HG03378 (cell line): ENCODE data around the gene ZNF562.
A peak's percentile ranks its signal among the peaks of the same experiment; 100 is the strongest.
"Not testable (repeated sequence)": the region's sequence is repeated elsewhere in the genome, so short reads cannot be mapped to it uniquely, and the experiment has no call there.

Experiments
- ATAC-seq: cut with Tn5 transposase; IDR thresholded peaks from one replicate; pipeline ENCODE4 v1.9.1; 2021; ENCODE audit warnings: mild to moderate bottlenecking, moderate library complexity; ENCODE audit not compliant: unreplicated experiment

The ZNF562 gene

GRCh38 chr19:9674663-9675357 is at the start of gene ZNF562:
Gene ZNF562 (minus strand): TSS chr19:9675100. CDS start chr19:9660744, 14,356 bp downstream.
- peak; percentile 55 for ATAC-seq

- no peak for ATAC-seq
Observed at GRCh38 chr19:9724157-9724556, 49.3 kb upstream of the ZNF562 start.

DNA sequence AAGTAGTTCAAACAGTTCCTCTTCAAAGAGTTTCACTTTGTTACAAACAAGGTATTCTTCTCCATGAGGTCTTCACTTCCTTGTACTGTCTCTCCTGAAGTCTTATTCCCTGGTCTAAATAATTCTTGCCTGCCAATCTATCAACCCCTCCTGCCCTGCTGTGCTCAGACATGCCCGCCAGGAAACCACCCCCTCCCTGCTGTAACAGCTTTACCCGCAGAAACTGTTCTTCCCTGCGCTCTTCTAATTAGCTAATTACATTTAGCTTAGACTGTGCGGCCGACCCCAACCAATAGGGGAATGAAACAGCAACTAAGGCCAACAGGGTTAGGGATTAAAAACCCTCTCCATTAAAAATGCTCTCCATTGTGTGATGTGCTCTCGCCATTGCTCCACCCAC is 47.0 kb upstream of the ZNF562 start:
- no peak for ATAC-seq

GRCh38 chr19:9720541-9720940 is 45.6 kb upstream of the ZNF562 start:
- ATAC-seq, result no peak

- ATAC-seq, result no peak
Observed at GRCh38 chr19:9711815-9712214, 36.9 kb upstream of the ZNF562 start.

GRCh38 chr19:9709305-9709704 is 34.4 kb upstream of the ZNF562 start:
- no peak for ATAC-seq

GRCh38 chr19:9705836-9706235 is 30.9 kb upstream of the ZNF562 start:
- ATAC-seq, result no peak

DNA sequence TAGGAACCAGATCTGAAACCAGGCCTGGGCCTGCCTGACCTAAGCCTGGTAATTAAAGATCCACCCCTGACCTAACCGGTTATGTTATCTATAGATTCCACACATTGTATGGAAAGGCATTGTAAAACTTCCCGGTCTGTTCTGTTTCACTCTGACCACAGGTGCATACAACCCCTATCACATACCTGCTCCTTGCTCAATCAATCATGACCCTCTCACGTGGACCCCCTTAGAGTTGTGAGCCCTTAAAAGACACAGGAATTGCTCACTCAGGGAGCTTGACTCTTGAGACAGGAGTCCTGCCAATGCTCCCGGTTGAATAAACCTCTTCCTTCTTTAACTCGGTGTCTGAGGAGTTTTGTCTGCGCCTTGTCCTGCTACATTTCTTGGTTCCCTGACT is 27.3 kb upstream of the ZNF562 start:
- no peak for ATAC-seq

DNA sequence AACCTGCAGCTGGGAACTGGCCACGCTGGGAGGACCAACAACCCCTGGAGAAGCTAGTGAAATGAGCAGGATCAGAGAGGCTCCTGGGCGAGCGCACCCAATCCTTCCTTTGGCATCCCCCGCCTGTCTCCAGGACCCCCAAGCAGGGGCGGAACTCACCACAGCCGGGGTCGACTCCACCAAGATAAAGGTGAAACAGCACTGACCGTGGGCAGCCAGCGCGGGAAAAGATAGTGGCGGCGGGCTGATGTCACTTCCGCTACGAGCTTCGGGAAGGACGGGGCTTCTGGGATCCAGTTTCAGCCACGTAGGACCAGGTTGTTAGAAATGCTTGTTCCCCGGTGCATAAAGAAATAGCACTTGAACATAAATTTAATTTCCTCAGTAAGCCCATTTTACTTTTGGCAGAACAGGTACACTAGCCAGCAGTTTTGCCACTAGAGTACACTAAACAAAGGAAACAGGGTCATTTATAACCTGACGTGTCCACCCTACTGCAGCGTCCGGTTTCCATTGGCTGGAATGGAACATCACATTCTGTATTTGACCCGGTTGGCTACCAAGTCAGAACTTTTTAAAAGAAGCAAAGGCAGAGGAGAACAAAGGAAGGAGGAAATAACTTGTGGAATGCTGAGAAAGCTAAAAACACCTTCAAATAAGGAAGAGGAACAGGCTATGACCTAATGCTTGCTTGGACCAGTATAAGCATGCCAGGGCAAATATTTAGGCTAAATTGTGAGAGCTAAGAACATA is 25.5 kb upstream of the ZNF562 start:
- ATAC-seq, result no peak

DNA sequence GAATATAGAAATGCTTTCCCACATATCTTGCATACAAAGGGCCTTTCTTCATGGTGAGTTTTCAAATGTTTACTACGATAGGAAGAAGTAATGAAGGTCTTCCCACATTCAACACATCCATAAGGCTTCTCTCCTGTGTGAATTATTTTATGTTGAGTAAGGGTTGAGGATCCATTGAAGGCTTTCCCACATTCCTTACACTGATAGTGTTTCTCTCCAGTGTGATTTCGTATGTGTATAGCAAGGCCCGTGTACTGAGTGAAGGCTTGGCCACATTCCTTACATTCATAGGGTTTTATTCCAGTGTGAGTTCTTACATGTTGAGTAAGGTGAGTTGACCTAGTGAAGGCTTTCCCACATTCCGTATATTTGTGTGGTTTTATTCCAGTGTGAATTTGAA is 15.4 kb upstream of the ZNF562 start:
- not testable (repeated sequence) for ATAC-seq

DNA sequence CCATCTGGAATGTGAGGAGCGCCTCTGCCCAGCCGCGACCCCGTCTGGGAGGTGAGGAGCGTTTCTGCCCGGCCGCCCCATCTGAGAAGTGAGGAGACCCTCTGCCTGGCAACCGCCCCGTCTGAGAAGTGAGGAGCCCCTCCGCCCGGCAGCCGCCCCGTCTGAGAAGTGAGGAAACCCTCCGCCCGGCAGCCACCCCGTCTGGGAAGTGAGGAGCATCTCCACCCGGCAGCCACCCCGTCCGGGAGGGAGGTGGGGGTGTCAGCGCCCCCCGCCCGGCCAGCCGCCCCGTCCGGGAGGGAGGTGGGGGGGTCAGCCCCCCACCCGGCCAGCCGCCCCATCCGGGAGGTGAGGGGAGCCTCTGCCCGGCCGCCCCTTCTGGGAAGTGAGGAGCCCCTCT is 5.1 kb upstream of the ZNF562 start:
- not testable (repeated sequence) for ATAC-seq

DNA sequence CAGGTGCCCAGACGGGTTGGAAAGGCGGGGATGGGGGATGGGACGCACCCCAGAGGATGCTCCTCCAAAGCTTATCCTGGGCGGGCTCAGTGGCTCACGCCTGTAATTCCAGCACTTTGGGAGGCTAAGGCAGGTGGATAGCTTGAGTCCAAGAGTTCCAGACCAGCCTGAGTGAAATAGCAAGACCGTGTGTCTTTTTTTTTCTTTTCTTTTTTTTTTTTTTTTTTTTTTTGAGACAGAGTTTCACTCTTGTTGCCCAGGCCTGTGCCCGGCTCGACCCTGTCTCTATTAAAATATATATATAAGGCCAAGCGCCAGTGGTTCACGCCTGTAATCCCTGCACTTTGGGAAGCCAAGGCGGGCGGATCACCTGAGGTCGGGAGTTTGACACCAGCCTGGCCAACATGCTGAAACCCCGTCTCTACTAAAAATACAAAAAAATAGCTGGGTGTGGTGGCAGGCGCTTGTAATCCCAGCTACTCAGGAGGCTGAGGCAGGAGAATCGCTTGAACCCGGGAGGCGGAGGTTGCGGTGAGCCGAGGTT is 530 bp upstream of the ZNF562 start:
- ATAC-seq, result peak; percentile 28

GRCh38 chr19:9673912-9674662 is 813 bp downstream of the ZNF562 start:
- ATAC-seq, result no peak

DNA sequence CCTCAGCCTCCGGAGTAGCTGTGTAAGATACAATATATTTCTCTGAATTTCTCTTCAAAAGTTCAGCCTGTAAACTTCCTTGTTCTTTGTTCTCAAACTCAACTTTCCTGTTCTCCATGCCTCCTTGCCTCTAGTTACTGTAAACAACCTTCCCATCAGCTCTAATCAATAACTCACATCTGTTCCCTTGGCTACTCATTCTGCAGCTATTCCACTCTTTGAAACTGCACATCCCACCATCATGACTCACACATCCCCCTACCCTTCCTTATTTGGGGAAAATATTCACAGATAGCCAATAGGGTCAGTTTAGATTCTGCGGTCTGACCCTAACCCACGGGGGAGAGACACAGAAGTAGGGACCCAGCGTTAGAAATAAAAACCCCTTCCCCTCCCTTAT is 2.0 kb downstream of the ZNF562 start:
- ATAC-seq, result no peak

GRCh38 chr19:9671655-9672054 is 3.2 kb downstream of the ZNF562 start:
- no peak for ATAC-seq

GRCh38 chr19:9668544-9668943 is 6.4 kb downstream of the ZNF562 start:
- no peak for ATAC-seq

DNA sequence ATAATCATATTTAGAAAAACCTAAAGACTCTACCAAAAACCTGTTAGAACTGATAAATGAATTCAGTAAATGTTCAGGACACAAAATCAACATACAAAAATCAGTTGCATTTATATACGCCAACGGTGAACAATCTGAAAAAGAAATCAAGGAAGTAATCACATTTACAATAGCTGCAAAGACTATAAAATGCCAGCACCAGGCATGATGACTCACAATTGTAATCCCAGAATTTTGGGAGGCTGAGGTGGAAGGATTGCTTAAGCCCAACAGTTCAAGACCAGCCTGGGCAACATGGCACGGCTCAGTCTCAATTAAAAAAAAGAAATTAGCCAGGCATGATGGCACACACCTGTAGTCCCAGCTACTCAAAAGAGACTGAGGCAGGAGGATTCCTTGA is 7.0 kb downstream of the ZNF562 start:
- no peak for ATAC-seq

- no peak for ATAC-seq
Observed at GRCh38 chr19:9658769-9659168, 16.1 kb downstream of the ZNF562 start.

GRCh38 chr19:9653066-9653555 is 21.8 kb downstream of the ZNF562 start:
- ATAC-seq, result not testable (repeated sequence)

DNA sequence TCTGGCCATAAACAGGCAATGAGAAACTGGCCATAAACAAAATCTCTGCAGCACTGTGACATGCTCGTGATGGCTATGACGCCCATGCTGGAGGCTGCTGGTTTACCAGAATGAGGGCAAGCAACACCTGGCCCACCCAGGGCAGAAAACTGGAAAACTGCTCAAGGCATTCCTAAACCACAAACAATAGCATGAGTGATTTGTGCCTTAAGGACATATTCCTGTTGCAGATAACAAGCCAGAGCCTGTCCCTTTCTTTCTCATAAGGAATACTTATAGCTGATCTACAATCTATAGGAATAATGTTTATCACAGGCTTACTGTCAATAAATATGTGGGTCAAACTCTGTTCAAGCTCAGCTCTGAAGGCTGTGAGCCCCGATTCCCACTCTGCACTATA is 23.4 kb downstream of the ZNF562 start:
- ATAC-seq, result not testable (repeated sequence)

GRCh38 chr19:9650345-9650744 is 24.6 kb downstream of the ZNF562 start:
- no peak for ATAC-seq
